DOHH2 (cell line): ENCODE measurements around the gene ATP6V0D1.

Source experiments
- CTCF ChIP-seq: fragments of 200-600 bp; sonication (generic); IDR thresholded peaks from one replicate; pipeline ENCODE4 v1.5.1; 2014; ENCODE audit warnings: antibody characterized with exemption, mild to moderate bottlenecking, low read depth, low read length; ENCODE audit not compliant: poor library complexity, severe bottlenecking
- EZH2phosphoT487 ChIP-seq: fragments of 200-600 bp; sonication (generic); IDR thresholded peaks from 2 replicates; pipeline ENCODE4 v1.6.1; 2017; ENCODE audit warnings: borderline replicate concordance, mild to moderate bottlenecking, antibody characterized with exemption, low read length, moderate library complexity, mixed read lengths

- TF ChIP-seq CTCF: no peak
- TF ChIP-seq EZH2phosphoT487: no peak
Measured at GRCh38 chr16:67426950-67427349, 54.0 kb downstream of the ATP6V0D1 start.
